SW 1271 (cell line): ENCODE measurements around the gene SMYD5.
"Not testable (repeated sequence)": the region's sequence is repeated elsewhere in the genome, so short reads cannot be mapped to it uniquely, and the experiment has no call there.

Experiments
- DNase-seq, 2 experiments: peaks; one replicate each; lab custom pipeline; 2025; lab: John Stamatoyannopoulos, UW

SMYD5 gene

GRCh38 chr2:73259704-73260337 is 45.8 kb downstream of the SMYD5 start:
- DNase-seq, result no peak

- DNase-seq, result peak in 1 of 2 experiments; percentile 23
These were observed 46.4 kb downstream of the SMYD5 start for GRCh38 chr2:73260338-73260984.

GRCh38 chr2:73262108-73262651 is 48.1 kb downstream of the SMYD5 start:
- DNase-seq, result no peak

- DNase-seq, result not testable (repeated sequence)
These were observed 48.8 kb downstream of the SMYD5 start for GRCh38 chr2:73262691-73263429.

- DNase-seq, result no peak
These were observed 49.7 kb downstream of the SMYD5 start for GRCh38 chr2:73263540-73264331.

GRCh38 chr2:73264332-73264606 is 50.2 kb downstream of the SMYD5 start:
- no peak for DNase-seq

GRCh38 chr2:73264783-73265182 is 50.7 kb downstream of the SMYD5 start:
- DNase-seq, result no peak

- no peak for DNase-seq
These were observed 51.4 kb downstream of the SMYD5 start for GRCh38 chr2:73265298-73266060.

- no peak for DNase-seq
These were observed 52.2 kb downstream of the SMYD5 start for GRCh38 chr2:73266061-73266901.

GRCh38 chr2:73267008-73267407 is 53.0 kb downstream of the SMYD5 start:
- DNase-seq, result no peak

- DNase-seq, result no peak
These were observed 54.4 kb downstream of the SMYD5 start for GRCh38 chr2:73268366-73268829.

GRCh38 chr2:73268830-73269685 is 55.0 kb downstream of the SMYD5 start:
- DNase-seq, result no peak

GRCh38 chr2:73269686-73270465 is 55.8 kb downstream of the SMYD5 start:
- DNase-seq, result no peak

- DNase-seq, result no peak
These were observed 58.2 kb downstream of the SMYD5 start for GRCh38 chr2:73272270-73272669.
